KOPT-K1 (cell line): ENCODE data around the gene ZNF580.

Source experiments
- H3K27ac ChIP-seq: fragments of 200-600 bp; sonication (generic); 2 replicates; pipeline ENCODE4 v1.5.1; 2016; ENCODE audit warnings: antibody characterized with exemption, mild to moderate bottlenecking, low read depth, low read length; ENCODE audit not compliant: poor library complexity, severe bottlenecking
- H3K36me3 ChIP-seq: fragments of 200-600 bp; sonication (generic); 2 replicates; pipeline ENCODE4 v1.5.1; 2017; ENCODE audit warnings: antibody characterized with exemption, mild to moderate bottlenecking, low read length, moderate library complexity; ENCODE audit not compliant: insufficient read depth
- H3K9me3 ChIP-seq: fragments of 200-600 bp; sonication (generic); 2 replicates; pipeline ENCODE4 v1.5.1; 2017; ENCODE audit warnings: antibody characterized with exemption, low read length, mild to moderate bottlenecking; ENCODE audit not compliant: insufficient read depth, poor library complexity, severe bottlenecking

ZNF580 gene

GRCh38 chr19:55644191-55644833, 3.5 kb downstream of the ZNF580 start:
- H3K36me3 ChIP-seq, result peaks cover 19% of the 10 kb centered on the region

GRCh38 chr19:55644842-55645511, 4.2 kb downstream of the ZNF580 start:
- Histone ChIP-seq H3K9me3 (no peaks in the 10 kb centered on the region), H3K27ac (peak overlapping the region; percentile 72), H3K36me3 (peaks cover 19% of the 10 kb centered on the region)

More at GRCh38 chr19:55644191-55644833, 3.5 kb downstream of the ZNF580 start:
- Histone ChIP-seq H3K27ac (peak overlapping the region; percentile 72), H3K9me3 (no peaks in the 10 kb centered on the region)

GRCh38 chr19:55645512-55645881, 4.7 kb downstream of the ZNF580 start:
- Histone ChIP-seq H3K9me3 (no peaks in the 10 kb centered on the region), H3K27ac (no peak overlapping the region), H3K36me3 (peaks cover 19% of the 10 kb centered on the region)

GRCh38 chr19:55646889-55647731, 6.3 kb downstream of the ZNF580 start:
- Histone ChIP-seq H3K36me3 (peaks cover 19% of the 10 kb centered on the region), H3K9me3 (no peaks in the 10 kb centered on the region), H3K27ac (peak overlapping the region; percentile 82)

- peaks cover 19% of the 10 kb centered on the region for H3K36me3 ChIP-seq
- H3K27ac ChIP-seq, result peak within 1 kb of the TSS; percentile 82
- H3K9me3 ChIP-seq, result no peaks in the 10 kb centered on the region
Observed at GRCh38 chr19:55647732-55648584, 7.2 kb downstream of the ZNF580 start, which contains the start of gene CCDC106. CCDC106 (plus strand) TSS chr19:55648212; CDS start chr19:55649047, 835 bp downstream.

GRCh38 chr19:55648585-55649267, 7.9 kb downstream of the ZNF580 start:
- Histone ChIP-seq H3K36me3 (peaks cover 19% of the 10 kb centered on the region), H3K9me3 (no peaks in the 10 kb centered on the region), H3K27ac (peak overlapping the region; percentile 82)

- peaks cover 18% of the 10 kb centered on the region for H3K36me3 ChIP-seq
- no peaks in the 10 kb centered on the region for H3K9me3 ChIP-seq
- H3K27ac ChIP-seq, result no peak overlapping the region
Observed at GRCh38 chr19:55649268-55650125, 8.7 kb downstream of the ZNF580 start.

- H3K36me3 ChIP-seq, result peaks cover 12% of the 10 kb centered on the region
Observed at GRCh38 chr19:55650126-55650557, 9.3 kb downstream of the ZNF580 start.

GRCh38 chr19:55650602-55651230, 9.9 kb downstream of the ZNF580 start:
- H3K36me3 ChIP-seq, result peaks cover 7% of the 10 kb centered on the region
- H3K9me3 ChIP-seq, result no peaks in the 10 kb centered on the region
- H3K27ac ChIP-seq, result no peak overlapping the region

More at GRCh38 chr19:55650126-55650557, 9.3 kb downstream of the ZNF580 start:
- Histone ChIP-seq H3K9me3 (no peaks in the 10 kb centered on the region), H3K27ac (no peak overlapping the region)

- Histone ChIP-seq H3K27ac (no peak overlapping the region), H3K9me3 (no peaks in the 10 kb centered on the region), H3K36me3 (peaks cover 7% of the 10 kb centered on the region; the same call in 1 of the 2 replicates)
Observed at GRCh38 chr19:55651236-55651635, 10.4 kb downstream of the ZNF580 start.

GRCh38 chr19:55652311-55653128, 11.7 kb downstream of the ZNF580 start:
- H3K9me3 ChIP-seq, result no peaks in the 10 kb centered on the region
- H3K36me3 ChIP-seq, result peaks cover 18% of the 10 kb centered on the region

GRCh38 chr19:55653651-55654322, 13.0 kb downstream of the ZNF580 start:
- H3K9me3 ChIP-seq, result no peaks in the 10 kb centered on the region
- peaks cover 29% of the 10 kb centered on the region for H3K36me3 ChIP-seq
- H3K27ac ChIP-seq, result peak overlapping the region; percentile 100

More at GRCh38 chr19:55652311-55653128, 11.7 kb downstream of the ZNF580 start:
- H3K27ac ChIP-seq, result peak overlapping the region; percentile 100
